PC-9 (cell line): Measurements from ENCODE around the gene SCEL.

Source experiments
- CTCF ChIP-seq: fragments of 200-600 bp; sonication (generic); conservative IDR thresholded peaks from 2 replicates; pipeline ENCODE4 v1.6.1; 2017; ENCODE audit warnings: mixed run types, antibody characterized with exemption, mild to moderate bottlenecking, moderate library complexity
- EZH2 ChIP-seq: fragments of 200-600 bp; sonication (generic); IDR thresholded peaks from 2 replicates; pipeline ENCODE4 v1.8.0; 2017; ENCODE audit warnings: antibody characterized with exemption, low read depth

DNA sequence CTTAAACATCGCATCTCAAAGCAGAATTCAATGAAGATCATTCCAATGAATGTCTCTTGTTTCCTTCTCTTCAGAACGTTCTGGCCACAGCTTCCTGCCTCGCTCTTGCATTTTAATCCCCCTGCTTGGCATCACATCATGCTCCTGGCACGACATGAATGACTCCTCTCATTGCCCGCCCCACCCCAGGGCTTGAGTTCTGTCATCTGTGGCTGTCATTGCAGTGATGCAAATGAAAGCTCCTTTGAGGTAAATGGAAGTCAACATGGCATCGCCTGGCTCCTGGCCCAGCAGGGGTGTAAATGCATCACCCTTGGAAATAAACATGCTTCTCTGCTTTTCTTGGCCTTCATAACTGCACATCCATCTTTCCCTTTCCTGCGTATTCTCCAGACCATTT lies 48.6 kb downstream of the SCEL start:
- no peak for TF ChIP-seq EZH2
- TF ChIP-seq CTCF = no peak
